CD14-positive monocyte (primary cell): ENCODE data around the gene SIRPB2. TPM values are rescaled to one million over a fixed set of nuclear protein-coding genes. Genes with fewer than 3 reads are reported as not detected.

Source experiments
- DNase-seq, 3 donors: peaks; one replicate each; pipeline ENCODE4 v3.0.0-alpha.2; 2011 to 2022
- H2AFZ ChIP-seq: 2 replicates; pipeline ENCODE4 v1.6.0; 2012; ENCODE audit warnings: mild to moderate bottlenecking, low read depth, low read length, inconsistent platforms; ENCODE audit not compliant: insufficient read depth, poor library complexity, severe bottlenecking
- H3K27ac ChIP-seq, 2 donors: 1 replicate in 1 of 2; 2 replicates in 1 of 2; pipeline ENCODE4 v1.5.1; 2012 to 2013; ENCODE audit warnings: low read length in 2 of 2, control low read depth in 1 of 2, inconsistent platforms in 1 of 2, low read depth in 1 of 2, mild to moderate bottlenecking in 1 of 2
- H3K27me3 ChIP-seq, 2 donors: one replicate each; pipeline versions ENCODE4 v1.6.0 to v1.6.1; 2011 to 2013; ENCODE audit warnings: low read length in 2 of 2; ENCODE audit not compliant: control insufficient read depth in 2 of 2, insufficient read depth in 2 of 2
- H3K36me3 ChIP-seq, 2 donors: replicated peaks in 1 of 2; 1 replicate in 1 of 2; 2 replicates in 1 of 2; pipeline versions ENCODE4 v1.5.1 to v1.6.1; 2012 to 2013; ENCODE audit warnings: low read length in 2 of 2, control low read depth in 1 of 2, inconsistent platforms in 1 of 2, mild to moderate bottlenecking in 1 of 2; ENCODE audit not compliant: insufficient read depth in 2 of 2, control insufficient read depth in 1 of 2
- H3K4me1 ChIP-seq, 2 donors: 1 replicate in 1 of 2; 2 replicates in 1 of 2; pipeline versions ENCODE4 v1.5.1 to v1.6.1; 2012 to 2013; ENCODE audit warnings: low read length in 2 of 2, control low read depth in 1 of 2, inconsistent platforms in 1 of 2, mild to moderate bottlenecking in 1 of 2, moderate library complexity in 1 of 2; ENCODE audit not compliant: insufficient read depth in 2 of 2, control insufficient read depth in 1 of 2
- H3K4me2 ChIP-seq: replicated peaks from 2 replicates; pipeline ENCODE3; 2012; ENCODE audit warnings: low read length, moderate library complexity, mild to moderate bottlenecking; ENCODE audit not compliant: poor library complexity, severe bottlenecking; ENCODE audit errors: extremely low read depth
- H3K4me3 ChIP-seq, 3 experiments: fragments of 200-600 bp in 1 of 3; sonication (generic) in 1 of 3; replicated peaks in 1 of 3; 1 replicate in 2 of 3; 2 replicates in 1 of 3; pipeline ENCODE4 v1.5.1; 2011 to 2013; ENCODE audit warnings: low read length in 3 of 3, mild to moderate bottlenecking in 3 of 3, control low read depth in 2 of 3, low read depth in 2 of 3, inconsistent platforms in 1 of 3, moderate library complexity in 1 of 3
- H3K79me2 ChIP-seq: 2 replicates; pipeline ENCODE4 v1.6.0; 2012; ENCODE audit warnings: mild to moderate bottlenecking, control low read depth, inconsistent platforms, low read length, moderate library complexity; ENCODE audit not compliant: insufficient read depth
- H3K9ac ChIP-seq: 2 replicates; pipeline ENCODE4 v1.6.0; 2017; ENCODE audit warnings: low read length, mild to moderate bottlenecking; ENCODE audit not compliant: insufficient read depth, poor library complexity, severe bottlenecking
- H3K9me3 ChIP-seq, 2 donors: replicated peaks in 1 of 2; 1 replicate in 1 of 2; 2 replicates in 1 of 2; pipeline versions ENCODE4 v1.5.1 to v1.6.1; 2012 to 2013; ENCODE audit warnings: low read length in 2 of 2, control low read depth in 1 of 2; ENCODE audit not compliant: control insufficient read depth in 1 of 2, insufficient read depth in 1 of 2
- H4K20me1 ChIP-seq: 2 replicates; pipeline ENCODE4 v1.6.0; 2012; ENCODE audit warnings: mild to moderate bottlenecking, low read length, control low read depth, moderate library complexity; ENCODE audit not compliant: insufficient read depth
- H3K27ac Mint-ChIP-seq, 7 donors: one replicate each; pipeline ENCODE4 v1.8.0; 2020; ENCODE audit warnings: mild to moderate bottlenecking in 7 of 7, mixed read lengths in 7 of 7, moderate library complexity in 6 of 7, inconsistent platforms in 2 of 7
- H3K27me3 Mint-ChIP-seq, 3 donors: one replicate each; pipeline ENCODE4 v1.8.0; 2021 to 2022; ENCODE audit warnings: low read depth in 3 of 3, mild to moderate bottlenecking in 3 of 3, mixed read lengths in 3 of 3, moderate library complexity in 3 of 3, inconsistent platforms in 1 of 3
- H3K36me3 Mint-ChIP-seq, 2 donors: one replicate each; pipeline ENCODE4 v1.8.0; 2020; ENCODE audit warnings: mixed read lengths in 2 of 2, inconsistent platforms in 1 of 2, mild to moderate bottlenecking in 1 of 2
- H3K4me1 Mint-ChIP-seq: one replicate; pipeline ENCODE4 v1.8.0; 2020; ENCODE audit warnings: mild to moderate bottlenecking, mixed read lengths
- H3K4me3 Mint-ChIP-seq, 2 donors: one replicate each; pipeline ENCODE4 v1.8.0; 2020; ENCODE audit warnings: mild to moderate bottlenecking in 2 of 2, mixed read lengths in 2 of 2, moderate library complexity in 1 of 2
- H3K9me3 Mint-ChIP-seq, 7 donors: one replicate each; pipeline ENCODE4 v1.8.0; 2020 to 2022; ENCODE audit warnings: mixed read lengths in 7 of 7, mild to moderate bottlenecking in 6 of 7, moderate library complexity in 6 of 7, inconsistent platforms in 2 of 7
- CTCF ChIP-seq: fragments of 200-600 bp; IDR thresholded peaks from one replicate; pipeline ENCODE4 v1.8.0; 2022; ENCODE audit warnings: antibody characterized with exemption, mild to moderate bottlenecking
- WGBS: methylation state at CpG from one replicate; pipeline ENCODE4 v1.1.5; 2013; ENCODE audit warnings: missing lambda C conversion rate; ENCODE audit not compliant: insufficient coverage; 5-methylcytosine and 5-hydroxymethylcytosine counted together
- intact Hi-C, 2 donors: fragments of 100-400 bp; cut with micrococcal nuclease; formaldehyde crosslinking; loops; one replicate each; pipeline versions ENCODE4 v1.15.0 to v1.15.1; 2023
- polyA plus RNA-seq, 3 donors: library from polyadenylated mRNA; depleted of rRNA in 1 of 3; unstranded in 2 of 3; stranded (reverse) in 1 of 3; fragments of 300-500 nt in 2 of 3; fragments of >200 nt in 1 of 3; fragmentation: Illumina TruSeq in 2 of 3; gene quantifications; 1 replicate in 2 of 3; 2 replicates in 1 of 3; pipeline ENCODE4 v1.2.3, GENCODE V29; 2012 to 2021

The SIRPB2 gene
- polyA plus RNA-seq, 3 donors: 81.5 to 174 (median 92.8) TPM

GRCh38 chr20:1490643-1491195 lies 501 bp downstream of the SIRPB2 start:
- peak overlapping the region; percentile 97 for H3K27ac ChIP-seq
- Mint-ChIP-seq H3K27me3 (no peaks in the 10 kb centered on the region), H3K9me3 (no peaks in the 10 kb centered on the region), H3K27ac (peak overlapping the region; percentile 95 to 99 (median 98)), H3K4me3 (peak overlapping the region; percentile 93 to 97), H3K4me1 (peaks cover 82% of the 10 kb centered on the region), H3K36me3 (peaks cover 12 to 27% of the 10 kb centered on the region in 2 donors)
- peaks cover 66 to 98% of the 10 kb centered on the region in 2 donors for H3K4me1 ChIP-seq
- peaks cover 0 to 10% of the 10 kb centered on the region in 2 donors for H3K36me3 ChIP-seq
- H3K27me3 ChIP-seq: no peaks in the 10 kb centered on the region
- H3K9me3 ChIP-seq: no peaks in the 10 kb centered on the region
- WGBS: 7% methylated on average over 8 of the region's 9 CpGs
- TF ChIP-seq CTCF: no peak
- peak overlapping the region; percentile 83 for H3K9ac ChIP-seq
- intact Hi-C loops: loop anchor here in 1 of 2 donors (10.0 kb wide), 1 partner anchor 96 kb away; the partner anchor contains the start of gene FKBP1A
- H2AFZ ChIP-seq: peak overlapping the region; percentile 34
- peak overlapping the region; percentile 71 to 97 (median 89) for H3K4me3 ChIP-seq
- H3K79me2 ChIP-seq: peaks cover 79% of the 10 kb centered on the region
- DNase-seq: peak in 2 of 3 donors; percentile 33 to 42
- H3K4me2 ChIP-seq: peak overlapping the region; percentile 92
- peaks cover 41% of the 10 kb centered on the region for H4K20me1 ChIP-seq

- Histone ChIP-seq H3K4me3 (peak overlapping the region; percentile 71 to 97 (median 89)), H3K27ac (peak overlapping the region; percentile 97), H3K27me3 (no peaks in the 10 kb centered on the region), H2AFZ (no peak overlapping the region), H3K4me2 (peak overlapping the region; percentile 92), H4K20me1 (peaks cover 49% of the 10 kb centered on the region), H3K36me3 (peaks cover 0 to 10% of the 10 kb centered on the region in 2 donors), H3K9me3 (no peaks in the 10 kb centered on the region), H3K4me1 (peaks cover 63 to 96% of the 10 kb centered on the region in 2 donors), H3K9ac (peak overlapping the region; percentile 83), H3K79me2 (peaks cover 83% of the 10 kb centered on the region)
- Mint-ChIP-seq H3K36me3 (peaks cover 18 to 28% of the 10 kb centered on the region in 2 donors), H3K9me3 (no peaks in the 10 kb centered on the region), H3K4me1 (peaks cover 82% of the 10 kb centered on the region), H3K27me3 (no peaks in the 10 kb centered on the region), H3K27ac (peak overlapping the region; percentile 95 to 99 (median 98)), H3K4me3 (peak overlapping the region; percentile 93 to 97)
- intact Hi-C loops: loop anchor here in 1 of 2 donors (10.0 kb wide), 1 partner anchor 95 kb away; the partner anchor contains the start of gene FKBP1A
- WGBS: 28% methylated on average over 3 of the region's 6 CpGs
- TF ChIP-seq CTCF: no peak
- peak; percentile 71 to 88 (median 78) for DNase-seq
Observed at GRCh38 chr20:1489764-1490436, 1.3 kb downstream of the SIRPB2 start.
